ENCODE measurements around the gene SERPIND1. TPM values are rescaled to one million over a fixed set of nuclear protein-coding genes. Genes with fewer than 3 reads are reported as not detected.

Gene SERPIND1
- total RNA-seq, 2 donors from 2014 or later = 1.5 to 4.1 TPM

DNA sequence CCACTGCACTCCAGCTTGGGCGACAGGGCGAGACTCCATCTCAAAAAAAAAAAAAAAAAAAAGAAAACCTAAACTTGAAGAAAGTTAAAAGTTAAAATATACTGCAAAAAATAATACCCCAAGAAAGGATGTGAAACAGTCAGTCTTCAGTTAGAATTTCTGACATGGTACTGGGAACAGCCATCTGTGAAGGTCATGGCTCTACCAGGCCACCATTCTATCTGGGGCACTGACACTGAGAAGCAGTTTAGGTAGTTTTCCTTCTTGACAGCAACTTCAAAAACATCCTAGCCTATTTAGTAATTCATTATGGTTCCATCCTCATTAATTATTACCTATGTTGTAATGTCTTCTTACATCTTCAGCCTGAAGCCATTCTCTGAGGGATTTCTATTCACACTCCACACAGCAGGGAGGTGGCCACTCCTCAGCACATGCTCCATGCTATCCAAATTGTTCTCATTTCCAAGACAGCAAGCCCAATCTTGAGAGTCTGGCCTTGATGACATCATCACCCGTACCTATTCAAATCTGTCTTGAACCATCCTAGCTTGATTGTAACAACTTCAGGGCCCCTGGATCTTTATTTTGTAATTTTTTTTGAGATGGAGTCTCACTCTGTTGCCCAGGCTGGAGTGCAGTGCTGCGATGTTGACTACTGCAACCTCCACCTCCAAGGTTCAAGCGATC is 38.2 kb downstream of the SERPIND1 start:
- Histone ChIP-seq H3K4me3 (no peak overlapping the region), H3K36me3 (peaks cover 72% of the 10 kb centered on the region), H3K27me3 (no peaks in the 10 kb centered on the region), H3K4me1 (no peaks in the 10 kb centered on the region), H3K9me3 (no peaks in the 10 kb centered on the region), H3K27ac (no peak overlapping the region)
- no peak for DNase-seq (ENCODE audit: low spot score)
- TF ChIP-seq, protein P1, sequence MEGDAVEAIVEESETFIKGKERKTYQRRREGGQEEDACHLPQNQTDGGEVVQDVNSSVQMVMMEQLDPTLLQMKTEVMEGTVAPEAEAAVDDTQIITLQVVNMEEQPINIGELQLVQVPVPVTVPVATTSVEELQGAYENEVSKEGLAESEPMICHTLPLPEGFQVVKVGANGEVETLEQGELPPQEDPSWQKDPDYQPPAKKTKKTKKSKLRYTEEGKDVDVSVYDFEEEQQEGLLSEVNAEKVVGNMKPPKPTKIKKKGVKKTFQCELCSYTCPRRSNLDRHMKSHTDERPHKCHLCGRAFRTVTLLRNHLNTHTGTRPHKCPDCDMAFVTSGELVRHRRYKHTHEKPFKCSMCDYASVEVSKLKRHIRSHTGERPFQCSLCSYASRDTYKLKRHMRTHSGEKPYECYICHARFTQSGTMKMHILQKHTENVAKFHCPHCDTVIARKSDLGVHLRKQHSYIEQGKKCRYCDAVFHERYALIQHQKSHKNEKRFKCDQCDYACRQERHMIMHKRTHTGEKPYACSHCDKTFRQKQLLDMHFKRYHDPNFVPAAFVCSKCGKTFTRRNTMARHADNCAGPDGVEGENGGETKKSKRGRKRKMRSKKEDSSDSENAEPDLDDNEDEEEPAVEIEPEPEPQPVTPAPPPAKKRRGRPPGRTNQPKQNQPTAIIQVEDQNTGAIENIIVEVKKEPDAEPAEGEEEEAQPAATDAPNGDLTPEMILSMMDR (IDR thresholded peaks at IDR 0.05) = no peak

DNA sequence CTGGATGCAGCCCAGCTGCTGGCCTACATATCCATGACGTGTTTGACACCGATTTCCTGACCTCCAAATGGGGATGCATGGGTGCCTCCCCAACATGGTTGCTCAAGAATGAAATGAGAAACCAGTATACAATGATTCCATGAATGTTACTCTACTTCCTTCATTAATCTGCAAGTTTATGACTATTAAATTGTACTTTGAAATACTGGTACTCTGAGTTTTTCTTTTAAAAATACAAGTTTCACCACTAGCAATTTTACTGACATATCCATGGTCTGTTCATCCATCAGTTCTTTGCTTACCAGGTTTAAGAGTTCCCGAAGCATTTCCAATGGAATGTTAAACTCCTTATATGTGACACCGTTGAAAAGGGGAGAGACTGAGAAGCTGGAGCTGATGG is 39.1 kb downstream of the SERPIND1 start:
- Histone ChIP-seq H3K4me1 (no peaks in the 10 kb centered on the region), H3K36me3 (peaks cover 70% of the 10 kb centered on the region), H3K27ac (no peak overlapping the region), H3K9me3 (no peaks in the 10 kb centered on the region), H3K4me3 (no peak overlapping the region), H3K27me3 (no peaks in the 10 kb centered on the region)
- no peak for DNase-seq (ENCODE audit: low spot score)
- TF ChIP-seq, protein P1 (IDR thresholded peaks at IDR 0.05) = no peak

DNA sequence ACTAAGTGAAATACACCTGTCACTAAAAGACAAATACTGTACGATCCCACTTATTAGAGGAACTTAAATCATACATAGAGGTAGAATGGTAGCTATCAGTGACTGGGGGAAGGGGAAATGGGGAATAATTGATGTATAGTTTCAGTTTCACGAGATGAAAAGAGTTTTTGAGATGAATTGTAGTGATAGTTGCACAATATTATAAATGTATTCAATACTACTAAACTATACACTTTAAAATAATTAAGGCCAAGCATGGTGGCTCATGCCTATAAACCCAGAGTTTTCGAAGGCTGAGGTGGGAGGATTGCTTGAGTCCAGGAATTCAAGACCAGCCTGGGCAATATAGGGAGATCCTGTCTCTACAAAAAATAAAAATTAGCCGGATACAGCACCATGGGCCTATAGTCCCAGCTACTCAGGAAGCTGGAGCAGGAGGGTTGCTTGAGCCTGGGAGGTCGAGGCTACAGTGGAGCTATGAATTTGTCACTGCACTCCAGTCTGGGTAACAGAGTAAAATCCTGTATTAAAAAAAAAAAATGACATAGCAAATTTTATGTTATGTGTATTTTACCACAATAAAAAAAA is 40.4 kb downstream of the SERPIND1 start:
- peaks cover 71% of the 10 kb centered on the region for H3K36me3 ChIP-seq

DNA sequence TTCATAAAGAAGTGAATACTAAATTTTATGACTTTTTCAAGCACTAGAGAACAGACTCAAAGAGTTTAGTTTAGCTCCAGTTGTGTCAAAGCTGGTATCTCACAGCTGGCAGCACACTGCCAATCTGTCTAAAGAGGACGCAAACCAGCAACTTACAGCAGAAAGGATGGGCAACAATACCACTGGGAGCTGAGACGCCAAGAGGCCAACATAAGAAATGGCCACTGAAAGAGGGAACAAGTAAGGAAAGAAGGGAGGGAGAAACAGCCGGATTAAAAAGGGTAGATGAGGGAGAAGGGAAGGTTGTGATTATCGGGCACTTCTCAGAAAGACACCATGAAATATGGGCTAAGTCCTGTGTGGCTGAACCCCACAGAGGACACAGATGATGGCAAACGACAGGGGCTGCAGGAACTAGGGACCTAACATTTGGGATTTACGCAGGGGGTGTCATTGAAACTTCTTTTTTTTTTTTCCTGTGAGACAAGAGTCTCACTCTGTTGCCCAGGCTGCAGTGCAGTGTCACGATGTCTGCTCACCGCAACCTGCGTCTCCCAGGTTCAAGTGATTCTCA is 41.7 kb downstream of the SERPIND1 start:
- no peaks in the 10 kb centered on the region for H3K27me3 ChIP-seq
- no peaks in the 10 kb centered on the region for H3K9me3 ChIP-seq
- H3K27ac ChIP-seq = no peak overlapping the region
- H3K4me1 ChIP-seq = no peaks in the 10 kb centered on the region
- TF ChIP-seq, protein P1 (IDR thresholded peaks at IDR 0.05) = no peak
- H3K36me3 ChIP-seq = peaks cover 72% of the 10 kb centered on the region
- H3K4me3 ChIP-seq = no peak overlapping the region
- no peak for DNase-seq (ENCODE audit: low spot score)

More for the DNA sequence above, 40.4 kb downstream of the SERPIND1 start:
- TF ChIP-seq, protein P1 (IDR thresholded peaks at IDR 0.05) = no peak
- H3K4me3 ChIP-seq = no peak overlapping the region
- no peaks in the 10 kb centered on the region for H3K4me1 ChIP-seq
- H3K27ac ChIP-seq = no peak overlapping the region
- H3K9me3 ChIP-seq = no peaks in the 10 kb centered on the region
- DNase-seq (ENCODE audit: low spot score) = no peak
- H3K27me3 ChIP-seq = no peaks in the 10 kb centered on the region

DNA sequence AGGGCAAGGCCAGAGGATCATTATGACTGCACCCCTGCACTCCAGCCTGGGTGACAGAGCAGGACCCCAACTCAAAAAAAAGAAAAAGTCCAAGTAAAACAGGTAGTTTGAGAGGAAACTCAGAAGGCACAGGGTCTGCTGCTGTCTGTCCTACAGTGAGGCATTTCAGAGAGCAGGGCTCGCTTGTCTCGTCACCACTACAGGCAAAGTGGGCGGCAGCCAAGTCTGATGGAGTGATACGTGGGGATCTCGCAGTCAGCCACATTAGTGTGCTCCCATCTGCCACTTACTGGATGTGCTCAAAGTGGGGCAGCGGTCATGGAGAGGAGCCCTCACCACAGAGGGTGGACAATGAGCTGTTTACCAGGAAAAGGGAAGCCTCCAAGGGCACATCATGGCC is 42.6 kb downstream of the SERPIND1 start:
- no peaks in the 10 kb centered on the region for H3K4me1 ChIP-seq
- H3K9me3 ChIP-seq = no peaks in the 10 kb centered on the region
- H3K4me3 ChIP-seq = no peak overlapping the region
- TF ChIP-seq, protein P1 (IDR thresholded peaks at IDR 0.05) = no peak
- H3K27me3 ChIP-seq = no peaks in the 10 kb centered on the region
- no peak for DNase-seq (ENCODE audit: low spot score)
- peaks cover 71% of the 10 kb centered on the region for H3K36me3 ChIP-seq
- H3K27ac ChIP-seq = no peak overlapping the region

Data from right atrium auricular region (tissue), 2 donors.